GM08714 (cell line): ENCODE measurements around the gene GPR108.
"Not testable (repeated sequence)": the region's sequence is repeated elsewhere in the genome, so short reads cannot be mapped to it uniquely, and the experiment has no call there.

Experiments
- H3K4me3 ChIP-seq: fragments of 200-500 bp; sonication (Bioruptor generic); 2 replicates; pipeline ENCODE4 v1.5.1; 2014; ENCODE audit warnings: mild to moderate bottlenecking, low read length, inconsistent platforms
- ZNF274 ChIP-seq: IDR thresholded peaks from 2 replicates; pipeline ENCODE4 v1.6.1; 2012; ENCODE audit warnings: mild to moderate bottlenecking, low read depth, low read length

Gene GPR108

GRCh38 chr19:6712692-6713670 is 24.4 kb downstream of the GPR108 start:
- H3K4me3 ChIP-seq: no peak overlapping the region
- TF ChIP-seq ZNF274: no peak

- no peak for TF ChIP-seq ZNF274
- no peak overlapping the region for H3K4me3 ChIP-seq
Observed at GRCh38 chr19:6712231-6712630, 25.1 kb downstream of the GPR108 start.

GRCh38 chr19:6711605-6712004 is 25.8 kb downstream of the GPR108 start:
- H3K4me3 ChIP-seq: no peak overlapping the region
- no peak for TF ChIP-seq ZNF274

DNA sequence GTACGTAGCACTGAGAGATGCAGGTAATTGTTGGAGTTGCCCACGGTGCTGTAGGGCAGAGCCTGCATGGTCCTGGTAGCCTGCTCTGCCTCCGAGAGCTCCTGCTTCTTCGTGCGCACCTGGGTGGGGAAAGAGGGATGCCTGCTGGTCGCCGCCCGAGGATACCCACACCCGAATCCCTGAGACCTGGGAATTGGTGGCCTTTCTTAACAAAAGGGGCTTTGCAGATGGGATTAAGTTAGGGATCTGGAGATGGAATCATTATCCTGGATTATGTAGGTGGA is 26.4 kb downstream of the GPR108 start:
- no peak overlapping the region for H3K4me3 ChIP-seq
- TF ChIP-seq ZNF274: no peak

DNA sequence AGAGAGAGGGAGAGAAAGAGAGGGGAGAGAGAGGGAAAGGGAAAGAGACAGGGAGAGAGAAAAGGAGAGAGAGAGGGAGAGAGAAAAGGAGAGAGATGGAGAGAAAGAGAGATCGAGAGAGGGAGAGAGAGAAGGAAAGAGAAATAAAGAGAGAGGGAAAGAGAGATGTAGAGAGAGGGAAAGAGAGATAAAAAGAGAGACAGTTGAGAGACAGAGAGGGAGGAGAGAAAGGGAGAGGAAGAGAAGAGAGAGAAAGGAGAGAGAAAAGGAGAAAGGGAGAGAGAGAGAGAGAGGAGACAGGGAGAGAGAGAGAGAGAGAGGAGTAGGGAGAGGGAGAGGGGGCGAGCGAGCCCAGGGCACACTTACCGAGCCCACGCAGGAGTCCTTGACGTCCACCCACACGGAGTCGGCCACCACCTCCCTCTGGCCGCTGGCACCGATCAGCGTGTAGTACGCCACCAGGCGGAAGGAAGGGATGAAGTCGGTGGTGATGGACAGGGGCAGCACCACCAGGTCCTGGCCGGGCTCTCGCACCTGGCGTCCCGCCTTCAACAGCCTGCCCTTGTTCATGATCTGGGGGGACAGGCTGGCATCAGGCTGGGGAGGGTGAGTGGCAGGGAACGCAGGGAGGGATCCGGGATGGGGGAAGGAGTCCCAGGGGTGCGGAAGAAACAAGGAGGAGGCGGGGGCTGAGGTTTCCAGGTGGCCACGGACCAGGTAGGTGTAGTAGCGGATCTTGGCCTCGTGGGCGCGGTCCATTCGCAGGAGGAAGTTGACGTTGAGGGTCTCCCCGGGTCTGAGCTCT is 26.9 kb downstream of the GPR108 start:
- no peak for TF ChIP-seq ZNF274
- H3K4me3 ChIP-seq: no peak overlapping the region

DNA sequence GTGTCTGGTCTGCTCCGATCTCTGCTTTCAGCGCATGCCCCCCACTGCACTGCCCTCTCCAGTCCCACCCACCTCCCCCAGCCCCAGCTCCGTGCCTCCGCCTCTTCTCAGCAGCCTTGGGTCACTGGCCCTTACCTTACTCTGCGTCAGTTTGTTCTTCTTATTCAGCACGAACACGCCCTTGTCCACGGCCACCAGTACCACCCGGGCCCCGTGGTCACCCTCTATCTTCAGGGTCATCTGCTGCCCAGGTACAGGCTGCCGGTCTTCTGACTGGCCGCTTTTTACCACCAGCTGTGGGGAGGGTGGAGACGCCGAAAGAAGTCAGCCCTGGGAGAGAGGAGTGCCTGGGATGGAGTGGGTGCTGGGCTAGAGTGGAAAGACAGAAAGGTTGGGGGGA is 27.8 kb downstream of the GPR108 start:
- H3K4me3 ChIP-seq: no peak overlapping the region
- TF ChIP-seq ZNF274: no peak

- H3K4me3 ChIP-seq: not testable (repeated sequence)
Observed at GRCh38 chr19:6708913-6709312, 28.5 kb downstream of the GPR108 start.

- TF ChIP-seq ZNF274: no peak
Observed at GRCh38 chr19:6708346-6708745, 29.0 kb downstream of the GPR108 start.

GRCh38 chr19:6707658-6708018 is 29.7 kb downstream of the GPR108 start:
- TF ChIP-seq ZNF274: no peak

More at GRCh38 chr19:6708346-6708745, 29.0 kb downstream of the GPR108 start:
- H3K4me3 ChIP-seq: no peak overlapping the region

GRCh38 chr19:6707011-6707657 is 30.2 kb downstream of the GPR108 start:
- no peak for TF ChIP-seq ZNF274
- no peak overlapping the region for H3K4me3 ChIP-seq

More at GRCh38 chr19:6707658-6708018, 29.7 kb downstream of the GPR108 start:
- H3K4me3 ChIP-seq: no peak overlapping the region

- no peak for TF ChIP-seq ZNF274
- H3K4me3 ChIP-seq: no peak overlapping the region
Observed at GRCh38 chr19:6706633-6706958, 30.8 kb downstream of the GPR108 start.

- no peak overlapping the region for H3K4me3 ChIP-seq
- TF ChIP-seq ZNF274: no peak
Observed at GRCh38 chr19:6705931-6706632, 31.3 kb downstream of the GPR108 start.

- H3K4me3 ChIP-seq: no peak overlapping the region
- no peak for TF ChIP-seq ZNF274
Observed at GRCh38 chr19:6700586-6701316, 36.6 kb downstream of the GPR108 start.

DNA sequence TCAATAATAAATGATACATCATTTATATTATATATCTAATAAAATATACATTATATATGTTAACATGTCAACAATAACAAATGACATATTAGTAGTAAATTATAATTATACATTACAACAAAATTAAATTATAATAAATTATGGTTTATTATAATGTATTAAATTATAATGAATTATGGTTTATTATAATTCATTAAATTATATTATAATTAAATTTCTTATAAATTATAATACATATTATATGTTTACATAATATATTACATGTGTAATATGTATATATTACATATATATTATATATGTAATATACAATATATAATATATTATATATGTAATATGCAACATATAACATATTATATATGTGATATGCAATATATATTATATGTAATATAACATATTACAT is 37.4 kb downstream of the GPR108 start:
- TF ChIP-seq ZNF274: no peak
- H3K4me3 ChIP-seq: no peak overlapping the region

DNA sequence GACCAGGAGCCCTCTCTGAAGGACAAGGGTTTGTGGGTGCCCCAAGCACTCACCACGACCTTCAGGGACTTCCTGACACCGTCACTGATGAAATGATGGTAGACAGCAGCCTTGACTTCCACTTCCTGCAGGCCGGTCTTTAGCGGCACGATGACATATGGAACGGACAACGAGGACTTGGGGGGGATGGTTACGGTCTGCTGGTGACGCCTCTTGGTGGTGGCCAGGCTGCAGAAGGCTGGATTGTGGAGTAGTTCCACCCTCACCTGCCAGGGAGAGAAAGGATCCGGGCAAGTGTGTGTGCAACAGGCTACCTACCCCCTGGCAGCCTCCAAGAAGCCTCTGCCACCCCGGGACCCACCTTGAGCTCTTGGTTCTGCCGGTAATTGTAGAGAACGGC is 40.1 kb downstream of the GPR108 start:
- TF ChIP-seq ZNF274: no peak
- no peak overlapping the region for H3K4me3 ChIP-seq
